Body of pancreas (tissue), 4 donors: ENCODE results near the gene BNIP2.

ENCODE experiments used
- POLR2A ChIP-seq, 3 donors: fragments of 450-650 bp; IDR thresholded peaks; one replicate each; pipeline ENCODE4 v1.6.1; 2016; ENCODE audit warnings: antibody characterized with exemption in 3 of 3, mild to moderate bottlenecking in 2 of 3
- TF ChIP-seq, protein P1 (sequence below), 7 experiments: fragments of 450-650 bp in 4 of 7; fragments of 200-600 bp in 3 of 7; sonication (generic) in 3 of 7; IDR thresholded peaks; one replicate each; pipeline ENCODE4 v1.5.1; 2016 to 2019; ENCODE audit warnings: antibody characterized with exemption in 7 of 7

DNA sequence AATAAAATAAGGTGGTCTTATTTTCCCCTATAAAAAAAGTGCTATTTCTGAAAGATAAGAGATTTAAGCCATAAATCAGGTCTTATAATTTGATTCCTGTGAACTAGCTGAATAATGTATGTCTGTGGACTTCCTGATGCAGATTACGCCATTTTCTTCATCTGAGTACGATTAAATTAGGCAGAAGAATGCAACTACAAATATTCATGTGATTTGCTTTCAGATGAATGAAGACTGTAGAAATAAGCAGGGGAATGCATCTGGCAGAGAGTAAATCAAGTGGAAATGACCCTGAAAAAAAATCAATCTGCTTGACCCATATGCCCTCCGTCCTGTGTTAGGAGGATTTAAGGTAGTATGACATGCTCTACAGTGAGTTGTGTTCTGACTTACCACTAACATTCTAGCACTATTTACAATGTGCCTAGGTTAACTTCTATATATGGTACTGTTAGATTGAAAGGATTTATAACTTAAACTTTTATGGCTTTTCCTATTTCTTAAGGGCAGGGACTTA lies 14.7 kb downstream of the BNIP2 start:
- TF ChIP-seq, protein P1, sequence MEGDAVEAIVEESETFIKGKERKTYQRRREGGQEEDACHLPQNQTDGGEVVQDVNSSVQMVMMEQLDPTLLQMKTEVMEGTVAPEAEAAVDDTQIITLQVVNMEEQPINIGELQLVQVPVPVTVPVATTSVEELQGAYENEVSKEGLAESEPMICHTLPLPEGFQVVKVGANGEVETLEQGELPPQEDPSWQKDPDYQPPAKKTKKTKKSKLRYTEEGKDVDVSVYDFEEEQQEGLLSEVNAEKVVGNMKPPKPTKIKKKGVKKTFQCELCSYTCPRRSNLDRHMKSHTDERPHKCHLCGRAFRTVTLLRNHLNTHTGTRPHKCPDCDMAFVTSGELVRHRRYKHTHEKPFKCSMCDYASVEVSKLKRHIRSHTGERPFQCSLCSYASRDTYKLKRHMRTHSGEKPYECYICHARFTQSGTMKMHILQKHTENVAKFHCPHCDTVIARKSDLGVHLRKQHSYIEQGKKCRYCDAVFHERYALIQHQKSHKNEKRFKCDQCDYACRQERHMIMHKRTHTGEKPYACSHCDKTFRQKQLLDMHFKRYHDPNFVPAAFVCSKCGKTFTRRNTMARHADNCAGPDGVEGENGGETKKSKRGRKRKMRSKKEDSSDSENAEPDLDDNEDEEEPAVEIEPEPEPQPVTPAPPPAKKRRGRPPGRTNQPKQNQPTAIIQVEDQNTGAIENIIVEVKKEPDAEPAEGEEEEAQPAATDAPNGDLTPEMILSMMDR (IDR thresholded peaks at IDR 0.05): no peak
- no peak for TF ChIP-seq POLR2A (IDR thresholded peaks at IDR 0.05)
